Dendritic cell treated with granulocyte-macrophage colony-stimulating factor and Interleukin-4, amounts not matched to agents 40 ng/mL and 50 ng/mL, for 4 days (primary cell): ENCODE data around the gene ORMDL2.
"Not testable (repeated sequence)": the region's sequence is repeated elsewhere in the genome, so short reads cannot be mapped to it uniquely, and the experiment has no call there.

ENCODE experiments used
- H3K27ac Mint-ChIP-seq: one replicate; pipeline ENCODE4 v1.8.0; 2022; ENCODE audit warnings: mild to moderate bottlenecking, mixed read lengths
- H3K27me3 Mint-ChIP-seq: one replicate; pipeline ENCODE4 v1.8.0; 2022; ENCODE audit warnings: mild to moderate bottlenecking, mixed read lengths
- H3K36me3 Mint-ChIP-seq: one replicate; pipeline ENCODE4 v1.8.0; 2022; ENCODE audit warnings: low read depth, mixed read lengths
- H3K4me1 Mint-ChIP-seq: one replicate; pipeline ENCODE4 v1.8.0; 2022; ENCODE audit warnings: low read depth, mixed read lengths
- H3K4me3 Mint-ChIP-seq: one replicate; pipeline ENCODE4 v1.8.0; 2022; ENCODE audit warnings: mild to moderate bottlenecking, moderate library complexity, mixed read lengths
- H3K9me3 Mint-ChIP-seq: one replicate; pipeline ENCODE4 v1.8.0; 2022; ENCODE audit warnings: mixed read lengths
- intact Hi-C: fragments of 100-400 bp; cut with micrococcal nuclease; formaldehyde crosslinking; loops from one replicate; pipeline ENCODE4 v1.15.0; 2022

Gene ORMDL2

DNA sequence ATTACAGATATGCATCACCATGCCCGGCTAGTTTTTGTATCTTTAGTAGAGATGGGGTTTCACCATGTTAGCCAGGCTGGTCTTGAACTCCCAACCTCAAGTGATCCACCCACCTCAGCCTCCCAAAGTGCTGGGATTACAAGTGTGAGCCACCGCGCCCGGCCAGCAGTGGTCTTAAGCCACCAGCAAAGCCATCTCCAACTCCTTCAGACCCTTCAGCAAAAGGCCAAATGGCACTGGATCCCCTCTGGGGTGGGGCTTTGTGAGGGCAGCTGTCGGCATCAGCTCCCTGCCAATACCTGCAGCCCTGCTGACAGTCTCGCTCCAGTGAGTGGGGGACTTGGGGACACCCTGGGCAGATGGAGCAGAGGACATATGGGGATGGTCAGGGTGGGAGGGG, 16.6 kb downstream of the ORMDL2 start:
- H3K27me3 Mint-ChIP-seq, H3K4me3 Mint-ChIP-seq, intact Hi-C loops, H3K9me3 Mint-ChIP-seq: not testable (repeated sequence)
- Mint-ChIP-seq H3K27ac (peak overlapping the region; percentile 12), H3K4me1 (peaks cover 56% of the 10 kb centered on the region), H3K36me3 (peaks cover 46% of the 10 kb centered on the region)

DNA sequence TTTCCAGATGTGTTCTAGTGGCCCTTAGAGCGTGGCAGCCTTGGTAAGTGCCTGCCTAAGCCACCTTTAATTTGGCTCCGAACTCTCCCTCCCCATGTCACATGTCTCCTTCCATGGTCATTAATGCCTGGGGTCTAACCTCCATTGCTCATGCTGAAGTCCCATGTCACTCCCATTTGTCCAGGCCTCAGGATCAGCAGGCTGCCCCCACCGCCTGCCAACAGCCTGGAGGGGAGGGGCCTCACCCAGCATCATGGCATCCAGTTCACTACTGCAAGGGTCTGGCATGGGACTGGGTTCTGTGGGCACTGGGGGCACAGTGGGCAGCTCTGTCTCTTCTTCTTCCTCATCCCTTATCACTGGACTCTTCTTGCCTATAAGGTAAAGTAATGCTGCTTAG, 20.5 kb downstream of the ORMDL2 start:
- H3K27me3 Mint-ChIP-seq = no peaks in the 10 kb centered on the region
- peaks cover 46% of the 10 kb centered on the region for H3K36me3 Mint-ChIP-seq
- H3K4me1 Mint-ChIP-seq = peaks cover 63% of the 10 kb centered on the region
- H3K9me3 Mint-ChIP-seq = no peaks in the 10 kb centered on the region
- intact Hi-C loops = no loop called here
- no peak overlapping the region for H3K27ac Mint-ChIP-seq
- no peak overlapping the region for H3K4me3 Mint-ChIP-seq

DNA sequence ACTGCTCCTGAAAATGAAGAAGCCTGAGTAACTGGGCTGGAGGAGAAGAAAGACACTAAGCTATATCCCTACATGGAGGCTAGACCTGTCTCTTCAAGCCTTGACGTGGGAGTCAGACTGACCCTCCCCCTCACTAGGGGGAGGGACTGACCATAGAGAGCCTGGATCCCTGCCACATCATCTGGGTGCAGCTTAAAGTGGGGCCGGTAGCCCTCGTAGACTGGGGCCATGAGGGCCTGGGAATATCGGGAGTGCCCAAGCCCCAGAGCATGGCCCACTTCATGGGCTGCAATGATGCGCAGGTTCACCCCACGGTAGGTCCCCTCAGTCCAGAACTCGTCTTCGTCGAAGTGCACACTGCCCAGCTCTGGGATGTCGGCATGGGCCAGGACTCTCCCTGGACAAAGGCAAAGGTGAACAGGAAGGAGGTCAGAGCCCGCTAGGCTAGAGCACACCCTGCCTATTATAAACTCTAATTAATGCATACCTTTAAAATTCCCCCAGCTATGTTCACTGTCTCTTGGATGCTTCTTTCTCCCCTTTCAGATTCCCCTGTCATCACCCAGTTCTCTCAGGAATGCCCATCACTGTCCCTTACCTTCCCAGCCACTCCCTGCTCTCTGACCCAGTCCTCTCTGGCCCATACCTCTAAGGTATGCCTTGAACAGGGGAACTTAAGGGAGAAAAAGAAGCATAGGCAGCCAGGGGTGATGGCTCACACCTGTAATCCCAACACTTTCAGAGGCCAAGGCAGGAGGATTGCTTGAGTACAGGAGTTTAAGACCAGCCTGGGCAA, 21.7 kb downstream of the ORMDL2 start:
- Mint-ChIP-seq H3K36me3 (peaks cover 41% of the 10 kb centered on the region), H3K9me3 (no peaks in the 10 kb centered on the region), H3K27ac (peak overlapping the region; percentile 1), H3K4me3 (no peak overlapping the region), H3K4me1 (peaks cover 67% of the 10 kb centered on the region), H3K27me3 (no peaks in the 10 kb centered on the region)
- intact Hi-C loops = no loop called here

DNA sequence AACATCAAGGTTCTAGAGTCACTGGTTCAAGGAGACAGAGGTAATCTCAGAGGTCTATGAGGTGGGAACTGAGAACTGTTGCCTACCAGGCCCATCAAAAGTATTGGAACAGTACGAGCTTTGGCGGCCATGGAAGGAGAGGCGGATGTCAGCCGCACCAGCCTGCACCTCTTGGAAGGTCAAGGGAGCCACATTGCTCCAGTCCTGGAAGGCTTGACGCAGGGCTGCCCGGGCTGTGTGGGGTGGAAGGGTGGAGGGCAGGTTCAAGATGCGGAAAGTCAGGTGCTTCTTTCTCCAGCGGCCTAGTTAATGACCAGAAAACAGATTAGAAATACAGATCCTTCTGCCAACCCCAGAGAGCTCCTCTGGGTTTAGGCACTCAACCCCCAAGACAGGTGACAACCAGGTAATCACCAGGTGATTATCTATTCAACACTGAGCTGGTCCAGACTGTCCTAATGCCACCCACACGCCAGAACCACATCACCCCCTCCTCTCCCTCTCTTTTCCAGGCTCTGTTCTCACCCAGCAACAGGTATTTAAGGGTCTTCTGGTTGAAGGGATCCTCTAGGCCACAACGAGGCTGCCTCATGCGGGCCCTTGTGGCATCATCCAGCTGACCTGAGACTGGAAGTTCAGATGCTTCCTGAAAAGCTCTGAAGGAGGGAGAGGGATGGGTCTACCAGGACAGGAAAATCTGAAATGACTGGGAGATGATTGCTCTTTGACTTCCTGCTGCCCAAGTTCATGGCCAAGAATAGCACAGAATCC, 22.9 kb downstream of the ORMDL2 start:
- H3K9me3 Mint-ChIP-seq = no peaks in the 10 kb centered on the region
- peak overlapping the region; percentile 71 for H3K27ac Mint-ChIP-seq
- intact Hi-C loops = no loop called here
- H3K4me1 Mint-ChIP-seq = peaks cover 67% of the 10 kb centered on the region
- H3K27me3 Mint-ChIP-seq = no peaks in the 10 kb centered on the region
- H3K4me3 Mint-ChIP-seq = no peak overlapping the region
- peaks cover 33% of the 10 kb centered on the region for H3K36me3 Mint-ChIP-seq

DNA sequence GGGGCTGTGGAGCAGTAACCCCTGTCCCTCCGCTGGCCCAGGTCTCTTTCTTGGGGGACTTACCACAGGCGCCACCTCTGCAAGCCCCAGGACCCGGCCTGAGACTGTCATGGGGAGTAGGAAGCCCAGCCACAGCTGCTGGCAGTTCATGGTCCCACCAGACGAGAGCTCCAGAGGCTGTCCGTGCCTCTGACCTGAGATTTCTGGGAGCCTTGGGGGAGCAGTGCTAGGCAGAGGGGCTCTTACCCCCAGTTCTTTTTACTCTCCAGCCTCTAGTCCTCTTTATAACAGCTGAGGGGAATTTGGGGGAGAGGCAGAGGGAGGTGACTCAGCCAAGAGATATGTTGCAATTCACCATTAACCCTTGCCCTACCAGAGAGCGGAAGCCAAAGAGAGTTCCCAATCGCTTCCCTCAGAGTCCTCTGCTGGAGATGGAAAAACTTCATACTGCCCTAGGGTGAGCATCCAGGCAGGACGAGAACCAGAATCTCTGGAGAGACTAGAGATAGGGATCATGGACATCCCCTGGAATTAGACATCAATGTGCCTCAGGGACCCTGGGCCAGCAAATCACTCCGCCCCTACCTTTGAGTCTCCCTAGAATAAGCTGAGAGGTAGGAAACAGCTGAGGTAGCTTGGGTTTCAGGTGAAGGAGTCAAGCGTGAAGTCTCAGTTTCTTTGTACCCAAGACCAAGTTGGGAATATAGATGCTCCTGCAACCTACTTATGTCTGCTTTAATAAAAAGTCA, 25.0 kb downstream of the ORMDL2 start, which contains the start of gene MMP19:
Gene MMP19, minus strand, starts transcription at position 256 of the 749 bp plus-strand sequence. Its CDS starts 106 bp downstream, at position 150.
- no peaks in the 10 kb centered on the region for H3K27me3 Mint-ChIP-seq
- peaks cover 78% of the 10 kb centered on the region for H3K4me1 Mint-ChIP-seq
- H3K9me3 Mint-ChIP-seq = no peaks in the 10 kb centered on the region
- H3K27ac Mint-ChIP-seq = peak within 1 kb of the TSS; percentile 71
- intact Hi-C loops = no loop called here
- peak within 1 kb of the TSS; percentile 73 for H3K4me3 Mint-ChIP-seq
- H3K36me3 Mint-ChIP-seq = peaks cover 21% of the 10 kb centered on the region

DNA sequence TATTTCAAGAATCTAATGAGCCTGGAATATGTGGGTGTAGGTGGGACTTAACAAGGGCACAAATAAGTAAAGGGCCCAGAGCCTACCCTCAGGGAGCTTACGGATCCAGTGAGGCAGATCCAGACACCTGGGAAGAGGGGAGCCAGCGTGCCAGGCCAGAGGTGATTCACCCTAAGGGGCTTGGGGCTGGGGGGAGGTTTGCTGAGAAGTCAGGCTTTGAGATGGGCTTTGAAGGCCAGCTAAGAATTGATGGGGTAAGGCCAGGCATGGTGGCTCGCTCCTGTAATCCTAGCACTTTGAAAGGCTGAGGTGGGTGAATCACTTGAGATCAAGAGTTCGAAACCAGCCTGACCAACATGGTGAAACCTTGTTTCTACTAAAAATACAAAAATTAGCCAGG, 25.6 kb downstream of the ORMDL2 start:
- intact Hi-C loops = no loop called here
- H3K4me1 Mint-ChIP-seq = peaks cover 79% of the 10 kb centered on the region
- H3K27me3 Mint-ChIP-seq = no peaks in the 10 kb centered on the region
- H3K4me3 Mint-ChIP-seq = no peak overlapping the region
- peaks cover 21% of the 10 kb centered on the region for H3K36me3 Mint-ChIP-seq
- peak overlapping the region; percentile 71 for H3K27ac Mint-ChIP-seq
- H3K9me3 Mint-ChIP-seq = no peaks in the 10 kb centered on the region

DNA sequence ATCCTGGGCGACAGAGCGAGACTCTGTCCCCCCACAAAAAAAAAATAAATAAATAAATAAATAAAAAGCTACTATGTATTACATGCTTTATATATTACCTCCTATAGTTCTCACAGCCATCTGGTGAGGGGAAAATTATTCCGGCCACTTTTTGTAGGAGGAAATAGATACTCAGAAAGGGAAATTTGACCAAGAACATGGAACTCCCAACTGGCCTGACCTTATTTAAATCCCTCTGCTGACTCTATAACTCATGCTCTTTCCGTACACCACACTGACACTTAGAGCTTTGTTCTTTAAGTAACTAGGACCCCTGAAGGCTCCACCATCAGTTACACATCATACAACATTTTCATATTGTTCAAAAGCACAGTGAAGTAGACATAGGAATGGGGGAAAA, 27.1 kb downstream of the ORMDL2 start:
- intact Hi-C loops = no loop called here
- peaks cover 89% of the 10 kb centered on the region for H3K4me1 Mint-ChIP-seq
- peaks cover 10% of the 10 kb centered on the region for H3K36me3 Mint-ChIP-seq
- no peak overlapping the region for H3K4me3 Mint-ChIP-seq
- no peaks in the 10 kb centered on the region for H3K27me3 Mint-ChIP-seq
- no peaks in the 10 kb centered on the region for H3K9me3 Mint-ChIP-seq
- H3K27ac Mint-ChIP-seq = peak overlapping the region; percentile 99

DNA sequence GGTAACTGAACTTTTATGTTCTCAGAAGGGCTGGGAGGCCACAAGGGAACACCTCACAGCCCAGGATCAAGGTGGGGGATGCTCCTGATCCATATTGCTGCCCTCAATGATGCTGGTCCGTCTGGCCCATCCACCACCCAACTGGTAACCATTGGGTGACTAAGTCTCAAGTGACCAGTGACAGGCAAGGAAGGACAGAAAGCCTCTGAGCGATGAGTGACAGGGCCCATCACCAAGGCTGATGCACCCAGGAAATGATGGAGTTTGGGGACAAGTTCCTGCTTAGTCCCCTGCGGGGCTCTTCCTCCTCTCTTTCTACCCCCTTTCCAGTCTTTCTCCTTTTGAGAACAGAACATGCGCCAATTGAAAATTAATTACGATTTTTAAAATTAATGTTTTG, 27.5 kb downstream of the ORMDL2 start:
- H3K27ac Mint-ChIP-seq = peak overlapping the region; percentile 99
- H3K4me3 Mint-ChIP-seq = no peak overlapping the region
- H3K36me3 Mint-ChIP-seq = peaks cover 6% of the 10 kb centered on the region
- no peaks in the 10 kb centered on the region for H3K9me3 Mint-ChIP-seq
- no peaks in the 10 kb centered on the region for H3K27me3 Mint-ChIP-seq
- intact Hi-C loops = no loop called here
- H3K4me1 Mint-ChIP-seq = peaks cover 89% of the 10 kb centered on the region

DNA sequence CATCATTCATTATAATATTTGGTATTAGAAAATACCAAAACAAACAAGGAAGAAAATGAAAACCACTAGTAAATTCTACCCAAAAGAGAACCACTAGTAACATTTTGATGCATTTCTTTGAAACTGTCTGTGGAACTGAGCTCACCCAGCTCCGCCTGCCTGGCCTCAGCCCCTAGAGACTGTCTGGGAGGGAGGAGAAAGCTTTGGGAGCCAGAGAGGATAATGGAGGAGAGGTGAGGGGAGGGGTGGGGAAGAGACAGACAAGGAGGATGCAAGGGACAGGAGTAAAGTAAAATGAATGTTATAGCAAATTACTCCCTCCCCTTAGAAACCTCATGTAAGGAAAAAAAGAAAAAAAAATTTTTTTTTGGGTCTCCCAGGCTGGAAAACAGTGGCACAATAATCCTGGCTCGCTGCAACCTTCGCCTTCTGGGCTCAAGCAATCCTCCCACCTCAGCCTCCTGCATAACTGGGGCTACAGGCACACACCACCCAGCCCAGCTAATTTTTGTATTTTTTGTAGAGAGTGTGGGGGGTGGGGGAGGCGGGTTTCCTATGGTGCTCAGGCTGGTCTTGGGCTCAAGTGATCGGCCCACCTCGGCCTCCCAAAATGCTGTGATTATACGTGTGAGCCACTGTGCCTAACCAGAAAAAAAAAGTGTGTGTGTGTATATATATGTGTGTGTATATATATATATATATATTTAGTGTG, 28.1 kb downstream of the ORMDL2 start:
- Mint-ChIP-seq H3K27me3 (no peaks in the 10 kb centered on the region), H3K36me3 (peaks cover under 1% of the 10 kb centered on the region), H3K9me3 (no peaks in the 10 kb centered on the region), H3K4me1 (peaks cover 89% of the 10 kb centered on the region), H3K4me3 (no peak overlapping the region), H3K27ac (peak overlapping the region; percentile 99)
- intact Hi-C loops = no loop called here

DNA sequence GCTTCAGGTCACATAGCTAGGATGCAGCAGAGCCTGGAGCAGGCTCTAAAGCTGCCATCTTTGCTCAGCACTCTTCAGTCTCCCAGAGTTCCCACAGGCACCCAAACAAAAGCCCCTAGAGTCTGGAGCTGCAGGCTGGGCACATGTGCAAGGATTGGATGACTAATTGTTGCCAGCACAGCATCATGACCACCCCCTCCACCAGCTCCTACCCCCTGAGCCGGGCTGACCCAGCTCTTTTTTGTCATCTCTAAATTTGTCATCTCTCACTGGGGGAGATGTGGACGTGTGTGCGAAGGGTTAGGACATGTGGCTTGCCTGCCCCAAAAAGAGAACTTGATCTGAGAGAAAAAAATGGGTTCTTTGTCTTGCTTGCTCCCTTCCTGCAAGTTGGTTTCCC, 29.2 kb downstream of the ORMDL2 start:
- Mint-ChIP-seq H3K4me3 (peak overlapping the region; percentile 23), H3K4me1 (peaks cover 80% of the 10 kb centered on the region), H3K27me3 (no peaks in the 10 kb centered on the region), H3K27ac (peak overlapping the region; percentile 99), H3K36me3 (no peaks in the 10 kb centered on the region), H3K9me3 (no peaks in the 10 kb centered on the region)
- intact Hi-C loops = loop anchor here (1.0 kb wide), 1 partner anchor 30 kb away; the partner anchor contains the start of gene SARNP

DNA sequence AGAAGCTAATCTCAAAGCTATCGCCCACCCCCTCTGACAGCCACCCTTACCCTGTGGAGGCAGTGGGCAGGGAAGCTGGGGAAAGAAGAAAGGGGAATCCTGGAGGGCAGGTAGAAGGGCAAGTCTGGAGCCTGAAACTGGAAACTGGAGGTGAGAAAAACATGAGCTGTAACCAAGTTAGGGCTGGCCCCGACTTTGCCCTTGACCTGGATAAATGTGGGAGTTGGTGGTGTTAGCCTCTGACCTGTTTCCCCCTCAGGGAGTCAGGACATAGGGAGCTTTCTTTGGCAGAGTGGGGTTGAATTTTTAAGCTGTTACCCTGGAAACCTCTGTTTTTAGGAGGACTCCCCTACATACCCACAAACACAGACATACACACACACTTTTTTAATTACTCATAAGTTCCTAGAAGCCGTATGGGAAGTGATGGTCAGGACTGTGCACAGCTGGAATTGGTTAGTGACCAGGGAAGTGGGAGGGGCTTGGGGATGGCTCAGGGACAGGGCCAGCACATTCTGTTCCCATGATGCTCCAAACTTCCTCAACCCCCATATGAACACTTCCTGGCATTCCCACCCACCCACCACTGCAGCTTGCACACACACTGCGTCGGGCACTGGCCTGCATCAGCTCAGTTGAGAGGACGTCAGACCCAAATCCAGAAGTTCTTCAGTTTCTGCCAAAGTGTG, 29.9 kb downstream of the ORMDL2 start:
- Mint-ChIP-seq H3K27me3 (no peaks in the 10 kb centered on the region), H3K36me3 (no peaks in the 10 kb centered on the region), H3K27ac (peak overlapping the region; percentile 99), H3K9me3 (no peaks in the 10 kb centered on the region), H3K4me1 (peaks cover 73% of the 10 kb centered on the region), H3K4me3 (peak overlapping the region; percentile 32)
- intact Hi-C loops = loop anchor here (1.0 to 2.0 kb wide), 3 partner anchors 18 to 271 kb away; partner anchors contain the start of genes DNAJC14, SARNP and ZC3H10

DNA sequence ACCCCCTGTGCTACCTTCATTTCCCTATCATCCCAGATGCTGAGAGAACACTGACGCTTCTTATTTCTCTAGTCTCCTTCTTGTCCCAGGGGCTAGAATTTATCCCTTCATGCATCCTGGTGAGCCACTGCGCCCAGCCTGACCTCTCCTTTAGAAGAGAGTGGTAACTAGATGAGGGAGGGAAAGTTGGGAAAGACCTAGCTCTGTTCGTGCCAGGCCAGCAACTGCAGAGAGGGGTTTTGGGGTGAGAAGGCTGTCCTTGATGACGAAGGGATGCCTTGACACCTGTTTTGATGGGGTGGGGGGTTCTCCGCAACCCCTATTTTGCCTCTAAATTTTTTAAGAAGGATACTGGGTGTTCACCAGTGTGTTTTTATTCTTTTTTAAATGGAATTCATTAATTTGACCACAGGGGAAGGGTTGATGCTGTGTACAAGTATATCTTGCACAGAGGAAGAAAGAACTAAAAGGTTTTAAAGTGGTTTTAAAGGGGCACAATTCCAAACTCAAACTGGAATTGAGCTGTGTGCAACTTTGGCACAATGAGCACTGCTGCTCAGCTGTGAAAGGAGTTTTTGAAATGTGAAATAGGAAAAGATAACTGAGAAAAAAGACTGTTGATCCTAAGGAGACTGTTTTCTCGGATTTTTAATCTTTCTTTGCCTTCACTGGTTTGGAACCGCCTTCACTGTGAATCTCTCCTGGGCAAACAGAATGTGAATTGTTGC, 31.9 kb downstream of the ORMDL2 start:
- Mint-ChIP-seq H3K9me3 (no peaks in the 10 kb centered on the region), H3K27me3 (no peaks in the 10 kb centered on the region), H3K4me1 (peaks cover 60% of the 10 kb centered on the region), H3K27ac (peak overlapping the region; percentile 99), H3K36me3 (no peaks in the 10 kb centered on the region), H3K4me3 (no peak overlapping the region)
- intact Hi-C loops = loop anchor here (2.0 kb wide), 2 partner anchors 77 to 269 kb away; partner anchors contain the start of genes PYM1 and ZC3H10
